ENCODE data around the gene SFT2D1. TPM values are rescaled to one million over a fixed set of nuclear protein-coding genes. Genes with fewer than 3 reads are reported as not detected.
A peak's percentile ranks its signal among the peaks of the same experiment; 100 is the strongest.

Gene SFT2D1
- total RNA-seq, 2 experiments from 2014 or later = 39.8 to 54.2 TPM

GRCh38 chr6:166381733-166382499 lies 39.6 kb upstream of the SFT2D1 start:
- H3K9me3 Mint-ChIP-seq (ENCODE audit: low read depth) = no peaks in the 10 kb centered on the region
- CTCF ChIA-PET = interaction anchor here (0.6 to 4.0 kb wide), 27 partner anchors 8 to 257 kb away, joined by 3 to 27 read pairs (median 4); partner anchors contain the start of genes PRR18, RPS6KA2 and SFT2D1
- H3K4me3 Mint-ChIP-seq = peak overlapping the region; percentile 86
- H3K27ac Mint-ChIP-seq = peak overlapping the region; percentile 75
- H3K27me3 Mint-ChIP-seq = no peaks in the 10 kb centered on the region
- H3K4me1 Mint-ChIP-seq = peaks cover 4% of the 10 kb centered on the region
- DNase-seq = peak; percentile 88
- no peaks in the 10 kb centered on the region for H3K36me3 Mint-ChIP-seq (ENCODE audit: low read depth)
- POLR2A ChIA-PET = no interaction called here
- ATAC-seq = peak; percentile 53
- intact Hi-C loops (cut with DNase I, micrococcal nuclease) = loop anchor here (1.0 to 10.0 kb wide), 4 partner anchors 69 to 1443 kb away; partner anchors contain the start of genes AFDN (in 1 of the 2) and CEP43 (in 1 of the 2)

GRCh38 chr6:166381381-166381732 lies 39.0 kb upstream of the SFT2D1 start:
- Mint-ChIP-seq H3K36me3 (ENCODE audit: low read depth) (no peaks in the 10 kb centered on the region), H3K4me1 (peaks cover 4% of the 10 kb centered on the region), H3K27ac (peak overlapping the region; percentile 75), H3K4me3 (peak overlapping the region; percentile 86), H3K9me3 (ENCODE audit: low read depth) (no peaks in the 10 kb centered on the region), H3K27me3 (no peaks in the 10 kb centered on the region)
- DNase-seq (no peak), ATAC-seq (no peak)
- ChIA-PET CTCF (interaction anchor here (0.6 to 4.0 kb wide), 28 partner anchors 9 to 257 kb away, joined by 3 to 27 read pairs (median 4); partner anchors contain the start of genes PRR18, RPS6KA2 and SFT2D1), POLR2A (no interaction called here)
- intact Hi-C loops (cut with DNase I, micrococcal nuclease) = loop anchor here (1.0 to 10.0 kb wide), 3 partner anchors 68 to 1443 kb away; partner anchors contain the start of gene AFDN (in 1 of the 2)

GRCh38 chr6:166379800-166380199 lies 37.5 kb upstream of the SFT2D1 start:
- Mint-ChIP-seq H3K4me1 (peaks cover 8% of the 10 kb centered on the region), H3K27me3 (no peaks in the 10 kb centered on the region), H3K4me3 (no peak overlapping the region), H3K36me3 (ENCODE audit: low read depth) (no peaks in the 10 kb centered on the region), H3K9me3 (ENCODE audit: low read depth) (no peaks in the 10 kb centered on the region), H3K27ac (no peak overlapping the region)
- no peak for ATAC-seq
- CTCF ChIA-PET = interaction anchor here (1.0 to 4.0 kb wide), 9 partner anchors 8 to 69 kb away, joined by 3 to 27 read pairs (median 8); no protein-coding TSS in a partner anchor
- DNase-seq = no peak
- intact Hi-C loops (cut with DNase I, micrococcal nuclease) = loop anchor here (5.0 to 10.0 kb wide), 2 partner anchors 102 to 1445 kb away; partner anchors contain the start of gene AFDN (in 1 of the 2)
- POLR2A ChIA-PET = no interaction called here

- POLR2A ChIA-PET = no interaction called here
- H3K4me1 Mint-ChIP-seq = peaks cover 6% of the 10 kb centered on the region
- no peak for ATAC-seq
- intact Hi-C loops (cut with DNase I, micrococcal nuclease) = no loop called here
- no peak overlapping the region for H3K4me3 Mint-ChIP-seq
- H3K27me3 Mint-ChIP-seq = no peaks in the 10 kb centered on the region
- H3K36me3 Mint-ChIP-seq (ENCODE audit: low read depth) = no peaks in the 10 kb centered on the region
- DNase-seq = no peak
- CTCF ChIA-PET = interaction anchor here (0.6 to 4.0 kb wide), 9 partner anchors 10 to 810 kb away, joined by 3 to 27 read pairs (median 3); no protein-coding TSS in a partner anchor
- no peaks in the 10 kb centered on the region for H3K9me3 Mint-ChIP-seq (ENCODE audit: low read depth)
- H3K27ac Mint-ChIP-seq = no peak overlapping the region
These were observed 36.8 kb upstream of the SFT2D1 start for GRCh38 chr6:166379103-166379586.

GRCh38 chr6:166377721-166378120 lies 35.4 kb upstream of the SFT2D1 start:
- no peak overlapping the region for H3K4me3 Mint-ChIP-seq
- H3K9me3 Mint-ChIP-seq (ENCODE audit: low read depth) = no peaks in the 10 kb centered on the region
- H3K36me3 Mint-ChIP-seq (ENCODE audit: low read depth) = no peaks in the 10 kb centered on the region
- intact Hi-C loops (cut with DNase I, micrococcal nuclease) = no loop called here
- no peak overlapping the region for H3K27ac Mint-ChIP-seq
- ChIA-PET CTCF (interaction anchor here (1.0 to 2.4 kb wide), 4 partner anchors 10 to 102 kb away, joined by 3 to 7 read pairs (median 5); no protein-coding TSS in a partner anchor), POLR2A (no interaction called here)
- no peak for ATAC-seq
- H3K27me3 Mint-ChIP-seq = no peaks in the 10 kb centered on the region
- no peak for DNase-seq
- peaks cover 6% of the 10 kb centered on the region for H3K4me1 Mint-ChIP-seq

- H3K27me3 Mint-ChIP-seq = no peaks in the 10 kb centered on the region
- no peaks in the 10 kb centered on the region for H3K9me3 Mint-ChIP-seq (ENCODE audit: low read depth)
- H3K27ac Mint-ChIP-seq = no peak overlapping the region
- H3K36me3 Mint-ChIP-seq (ENCODE audit: low read depth) = no peaks in the 10 kb centered on the region
- DNase-seq (no peak), ATAC-seq (peak; percentile 44)
- POLR2A ChIA-PET = no interaction called here
- intact Hi-C loops (cut with DNase I, micrococcal nuclease) = no loop called here
- H3K4me1 Mint-ChIP-seq = peaks cover 4% of the 10 kb centered on the region
- CTCF ChIA-PET = interaction anchor here (1.5 kb wide), 1 partner anchor 26 kb away, joined by 4 read pairs; no protein-coding TSS in a partner anchor
- no peak overlapping the region for H3K4me3 Mint-ChIP-seq
These were observed 32.7 kb upstream of the SFT2D1 start for GRCh38 chr6:166375013-166375412.

- no peak overlapping the region for H3K27ac Mint-ChIP-seq
- intact Hi-C loops (cut with DNase I, micrococcal nuclease) = no loop called here
- peaks cover 4% of the 10 kb centered on the region for H3K4me1 Mint-ChIP-seq
- ChIA-PET CTCF (interaction anchor here (0.9 to 3.7 kb wide), 2 partner anchors 10 to 57 kb away, joined by 4 to 13 read pairs; no protein-coding TSS in a partner anchor), POLR2A (no interaction called here)
- H3K4me3 Mint-ChIP-seq = no peak overlapping the region
- no peak for DNase-seq
- H3K36me3 Mint-ChIP-seq (ENCODE audit: low read depth) = peaks cover 7% of the 10 kb centered on the region
- no peaks in the 10 kb centered on the region for H3K27me3 Mint-ChIP-seq
- H3K9me3 Mint-ChIP-seq (ENCODE audit: low read depth) = no peaks in the 10 kb centered on the region
- no peak for ATAC-seq
These were observed 28.1 kb upstream of the SFT2D1 start for GRCh38 chr6:166370489-166370888.

GRCh38 chr6:166369782-166370181 lies 27.4 kb upstream of the SFT2D1 start:
- Mint-ChIP-seq H3K4me1 (no peaks in the 10 kb centered on the region), H3K36me3 (ENCODE audit: low read depth) (peaks cover 7% of the 10 kb centered on the region), H3K27ac (no peak overlapping the region), H3K27me3 (no peaks in the 10 kb centered on the region), H3K4me3 (no peak overlapping the region), H3K9me3 (ENCODE audit: low read depth) (no peaks in the 10 kb centered on the region)
- CTCF ChIA-PET = interaction anchor here (1.0 kb wide), 2 partner anchors 10 to 20 kb away, joined by 3 to 4 read pairs; no protein-coding TSS in a partner anchor
- ATAC-seq = no peak
- DNase-seq = no peak
- intact Hi-C loops (cut with DNase I, micrococcal nuclease) = no loop called here
- POLR2A ChIA-PET = no interaction called here

GRCh38 chr6:166366921-166367320 lies 24.6 kb upstream of the SFT2D1 start:
- H3K27ac Mint-ChIP-seq = no peak overlapping the region
- intact Hi-C loops (cut with DNase I, micrococcal nuclease) = no loop called here
- ChIA-PET CTCF (interaction anchor here (0.6 to 1.1 kb wide), 4 partner anchors 9 to 90 kb away, joined by 3 to 6 read pairs (median 4); no protein-coding TSS in a partner anchor), POLR2A (no interaction called here)
- no peak overlapping the region for H3K4me3 Mint-ChIP-seq
- DNase-seq (no peak), ATAC-seq (no peak)
- no peaks in the 10 kb centered on the region for H3K4me1 Mint-ChIP-seq
- H3K27me3 Mint-ChIP-seq = no peaks in the 10 kb centered on the region
- peaks cover 11% of the 10 kb centered on the region for H3K36me3 Mint-ChIP-seq (ENCODE audit: low read depth)
- H3K9me3 Mint-ChIP-seq (ENCODE audit: low read depth) = no peaks in the 10 kb centered on the region

GRCh38 chr6:166365806-166366205 lies 23.5 kb upstream of the SFT2D1 start:
- H3K36me3 Mint-ChIP-seq (ENCODE audit: low read depth) = peaks cover 11% of the 10 kb centered on the region
- ChIA-PET POLR2A (no interaction called here), CTCF (interaction anchor here (1.1 kb wide), 1 partner anchor 89 kb away, joined by 3 read pairs; no protein-coding TSS in a partner anchor)
- no peak overlapping the region for H3K27ac Mint-ChIP-seq
- intact Hi-C loops (cut with DNase I, micrococcal nuclease) = no loop called here
- ATAC-seq (no peak), DNase-seq (no peak)
- H3K9me3 Mint-ChIP-seq (ENCODE audit: low read depth) = no peaks in the 10 kb centered on the region
- H3K27me3 Mint-ChIP-seq = no peaks in the 10 kb centered on the region
- no peaks in the 10 kb centered on the region for H3K4me1 Mint-ChIP-seq
- no peak overlapping the region for H3K4me3 Mint-ChIP-seq

GRCh38 chr6:166365221-166365620 lies 22.9 kb upstream of the SFT2D1 start:
- Mint-ChIP-seq H3K9me3 (ENCODE audit: low read depth) (no peaks in the 10 kb centered on the region), H3K27ac (no peak overlapping the region), H3K27me3 (no peaks in the 10 kb centered on the region), H3K36me3 (ENCODE audit: low read depth) (peaks cover 11% of the 10 kb centered on the region), H3K4me3 (no peak overlapping the region), H3K4me1 (no peaks in the 10 kb centered on the region)
- ChIA-PET CTCF (interaction anchor here (0.8 to 1.5 kb wide), 2 partner anchors 8 to 35 kb away, joined by 3 read pairs; no protein-coding TSS in a partner anchor), POLR2A (no interaction called here)
- intact Hi-C loops (cut with DNase I, micrococcal nuclease) = no loop called here
- DNase-seq (no peak), ATAC-seq (no peak)
